ENCODE measurements around the gene MACROD2.

DNA sequence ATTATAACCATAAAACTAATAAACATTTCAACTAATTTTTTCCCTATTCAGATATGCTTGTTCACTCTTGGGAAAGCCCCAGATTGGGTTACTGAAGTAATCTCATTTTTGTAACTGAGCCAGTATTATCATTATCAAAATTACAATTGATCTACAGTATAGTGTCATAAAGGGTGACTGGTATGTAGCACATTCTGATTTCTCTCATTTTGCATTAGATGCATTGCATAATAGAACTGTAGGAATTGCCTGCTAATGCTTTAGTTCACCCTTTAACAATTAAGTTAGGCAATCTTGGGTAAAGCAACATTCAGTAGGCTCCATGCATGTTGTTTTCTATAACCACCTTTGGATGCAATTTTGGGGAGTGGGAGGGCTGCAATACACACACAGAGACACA is 492.9 kb downstream of the MACROD2 start:
- TF ChIP-seq POLR2A (IDR thresholded peaks at IDR 0.05): no peak
- TF ChIP-seq, protein P1, sequence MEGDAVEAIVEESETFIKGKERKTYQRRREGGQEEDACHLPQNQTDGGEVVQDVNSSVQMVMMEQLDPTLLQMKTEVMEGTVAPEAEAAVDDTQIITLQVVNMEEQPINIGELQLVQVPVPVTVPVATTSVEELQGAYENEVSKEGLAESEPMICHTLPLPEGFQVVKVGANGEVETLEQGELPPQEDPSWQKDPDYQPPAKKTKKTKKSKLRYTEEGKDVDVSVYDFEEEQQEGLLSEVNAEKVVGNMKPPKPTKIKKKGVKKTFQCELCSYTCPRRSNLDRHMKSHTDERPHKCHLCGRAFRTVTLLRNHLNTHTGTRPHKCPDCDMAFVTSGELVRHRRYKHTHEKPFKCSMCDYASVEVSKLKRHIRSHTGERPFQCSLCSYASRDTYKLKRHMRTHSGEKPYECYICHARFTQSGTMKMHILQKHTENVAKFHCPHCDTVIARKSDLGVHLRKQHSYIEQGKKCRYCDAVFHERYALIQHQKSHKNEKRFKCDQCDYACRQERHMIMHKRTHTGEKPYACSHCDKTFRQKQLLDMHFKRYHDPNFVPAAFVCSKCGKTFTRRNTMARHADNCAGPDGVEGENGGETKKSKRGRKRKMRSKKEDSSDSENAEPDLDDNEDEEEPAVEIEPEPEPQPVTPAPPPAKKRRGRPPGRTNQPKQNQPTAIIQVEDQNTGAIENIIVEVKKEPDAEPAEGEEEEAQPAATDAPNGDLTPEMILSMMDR (IDR thresholded peaks at IDR 0.05): no peak
